ENCODE results near the gene DGUOK. TPM values are rescaled to one million over a fixed set of nuclear protein-coding genes. Genes with fewer than 3 reads are reported as not detected.

The DGUOK gene
- total RNA-seq, 1 experiment from 2014 or later = 100 TPM

DNA sequence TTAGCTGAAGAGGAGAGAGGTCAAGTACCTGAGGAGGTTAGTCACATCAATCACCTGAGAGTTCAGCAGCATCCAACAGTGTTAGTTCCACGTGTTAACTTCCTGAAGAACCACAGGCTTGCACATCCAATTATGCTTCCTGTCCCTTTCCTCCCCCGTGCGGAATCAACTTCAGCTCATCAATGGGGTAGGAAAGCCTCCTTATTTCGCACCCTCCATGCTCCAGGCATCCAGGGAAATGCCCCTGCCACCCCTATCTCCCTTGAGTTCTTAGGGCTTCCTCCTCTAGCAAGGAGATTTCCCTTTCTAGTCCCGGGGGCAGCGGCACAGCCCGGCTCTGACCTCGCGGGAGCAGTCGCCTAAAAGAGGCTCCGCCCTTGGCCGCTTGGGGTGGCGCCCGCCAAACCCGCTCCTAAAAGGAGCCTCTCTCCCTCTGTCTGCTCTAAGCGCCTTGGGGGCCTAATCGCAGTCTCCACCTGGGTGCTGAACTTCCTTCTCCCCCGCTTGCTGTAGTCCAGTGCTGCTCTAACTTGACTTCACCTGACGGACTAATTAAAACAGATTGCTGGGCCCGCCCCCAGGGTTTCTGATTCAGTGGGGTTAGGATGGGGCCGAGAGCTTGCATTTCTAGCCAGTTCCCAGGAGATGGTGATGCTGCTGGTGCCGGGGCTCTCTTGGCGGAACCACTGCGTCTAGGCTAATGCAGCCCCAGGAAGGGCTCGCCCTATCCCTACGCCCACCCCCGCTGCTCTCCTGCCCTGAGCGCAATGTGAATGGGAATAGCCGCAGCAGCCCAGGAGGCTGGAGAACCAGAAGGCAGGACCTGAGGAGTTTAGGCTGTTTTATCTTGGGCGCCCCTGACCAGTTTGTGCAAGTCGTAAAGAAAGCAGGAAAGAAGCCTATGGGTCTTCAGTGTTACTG lies 54.7 kb downstream of the DGUOK start:
- peak overlapping the region; percentile 70 for H3K9ac ChIP-seq (ENCODE audit: low read length)
- H3K27ac ChIP-seq (ENCODE audit: low read depth, low read length) = peak overlapping the region; percentile 45
- no peaks in the 10 kb centered on the region for H3K27me3 ChIP-seq (ENCODE audit: insufficient read depth, low read length)
- no peaks in the 10 kb centered on the region for H3K9me2 ChIP-seq (ENCODE audit: insufficient read depth)
- H3K4me1 ChIP-seq (ENCODE audit: control insufficient read depth in 1 of 2, insufficient read depth in 2 of 2, low read length in 2 of 2) = peaks cover 42 to 60% of the 10 kb centered on the region in 2 experiments
- H3K9me3 ChIP-seq (ENCODE audit: control insufficient read depth in 1 of 2, insufficient read depth in 1 of 2, low read depth in 1 of 2, low read length in 2 of 2) = no peaks in the 10 kb centered on the region
- peak overlapping the region; percentile 88 for H2AFZ ChIP-seq (ENCODE audit: low read depth, low read length, poor library complexity, severe bottlenecking)
- H3K4me3 ChIP-seq (replicated peaks in 1 of 2; ENCODE audit: low read depth in 1 of 2, low read length in 2 of 2) = peak overlapping the region; percentile 50 to 68
- no peaks in the 10 kb centered on the region for H4K20me1 ChIP-seq (ENCODE audit: insufficient read depth)
- POLR2A ChIA-PET = interaction anchor here (1.0 kb wide), 1 partner anchor 60 kb away, joined by 5 read pairs; no protein-coding TSS in a partner anchor
- RAD21 ChIA-PET (ENCODE audit: low non-redundant PET in 1 of 2, low total read pairs in 2 of 2, uncharacterized antibody in 2 of 2, unreplicated experiment in 2 of 2) = interaction anchor here in 1 of 2 experiments (0.6 kb wide), 1 partner anchor 77 kb away, joined by 4 read pairs; no protein-coding TSS in a partner anchor
- H3K79me2 ChIP-seq (ENCODE audit: insufficient read depth, low read length) = peaks cover 9% of the 10 kb centered on the region
- BruUV-seq (replicated peaks) = no TSS peak
- DNase-seq (ENCODE audit: low read depth, low spot score) = peak; percentile 22
- peak; percentile 86 for TF ChIP-seq POLR2A (IDR thresholded peaks at IDR 0.05; ENCODE audit: borderline replicate concordance, extremely low read depth, insufficient read depth, insufficient read length)
- TF ChIP-seq SIN3A (IDR thresholded peaks at IDR 0.05; ENCODE audit: low read depth) = no peak
- TF ChIP-seq POLR2AphosphoS5 (IDR thresholded peaks at IDR 0.05; ENCODE audit: low read depth, low read length) = peak; percentile 71
- H3K36me3 ChIP-seq (ENCODE audit: control insufficient read depth in 1 of 2, insufficient read depth in 2 of 2, low read length in 2 of 2) = peaks cover 0 to 3% of the 10 kb centered on the region in 2 experiments; a peak in 1 of 4 replicates
- CTCF ChIA-PET = interaction anchor here (0.9 kb wide), 1 partner anchor 154 kb away, joined by 3 read pairs; no protein-coding TSS in a partner anchor
- intact Hi-C loops (cut with micrococcal nuclease) = loop anchor here (2.0 to 5.0 kb wide), 2 partner anchors 55 to 299 kb away; partner anchors contain the start of gene DGUOK
- peak; percentile 67 for ATAC-seq
- H3K4me2 ChIP-seq (ENCODE audit: low read length) = peak overlapping the region; percentile 96

GRCh38 chr2:73982140-73982617 lies 55.5 kb downstream of the DGUOK start:
- Histone ChIP-seq H3K36me3 (ENCODE audit: control insufficient read depth in 1 of 2, insufficient read depth in 2 of 2, low read length in 2 of 2) (peaks cover 4 to 9% of the 10 kb centered on the region in 2 experiments; a peak in 1 of 4 replicates), H3K9ac (ENCODE audit: low read length) (peak overlapping the region; percentile 90; the same call in 1 of the 2 replicates), H3K79me2 (ENCODE audit: insufficient read depth, low read length) (peaks cover 18% of the 10 kb centered on the region), H3K4me3 (replicated peaks in 1 of 2; ENCODE audit: low read depth in 1 of 2, low read length in 2 of 2) (peak overlapping the region in 1 of 2 experiments; percentile 68; a peak in 1 of 4 replicates), H3K4me1 (ENCODE audit: control insufficient read depth in 1 of 2, insufficient read depth in 2 of 2, low read length in 2 of 2) (peaks cover 43 to 63% of the 10 kb centered on the region in 2 experiments), H3K27me3 (ENCODE audit: insufficient read depth, low read length) (no peaks in the 10 kb centered on the region), H3K27ac (ENCODE audit: low read depth, low read length) (peak overlapping the region; percentile 100; the same call in 1 of the 2 replicates), H4K20me1 (ENCODE audit: insufficient read depth) (no peaks in the 10 kb centered on the region), H2AFZ (ENCODE audit: low read depth, low read length, poor library complexity, severe bottlenecking) (no peak overlapping the region), H3K9me3 (ENCODE audit: control insufficient read depth in 1 of 2, insufficient read depth in 1 of 2, low read depth in 1 of 2, low read length in 2 of 2) (no peaks in the 10 kb centered on the region), H3K4me2 (ENCODE audit: low read length) (peak overlapping the region; percentile 96), H3K9me2 (ENCODE audit: insufficient read depth) (no peaks in the 10 kb centered on the region)
- no peak for TF ChIP-seq SIN3A (IDR thresholded peaks at IDR 0.05; ENCODE audit: low read depth)
- TF ChIP-seq CTCF (IDR thresholded peaks at IDR 0.05 in 2 of 3, conservative IDR thresholded peaks at IDR 0.05 in 1 of 3; ENCODE audit: borderline replicate concordance in 1 of 3, insufficient read depth in 1 of 3, low read depth in 2 of 3, low read length in 2 of 3) = no peak
- TF ChIP-seq YY1 (IDR thresholded peaks at IDR 0.05; ENCODE audit: extremely low read depth, insufficient replicate concordance, low read depth, low read length) = no peak
- TF ChIP-seq ELF1 (IDR thresholded peaks at IDR 0.05; ENCODE audit: borderline replicate concordance, low read depth) = no peak
- no peak for TF ChIP-seq ZFX (IDR thresholded peaks at IDR 0.05)
- TF ChIP-seq REST (IDR thresholded peaks at IDR 0.05; ENCODE audit: low read depth) = no peak
- TF ChIP-seq EZH2phosphoT487 (IDR thresholded peaks at IDR 0.05; ENCODE audit: borderline replicate concordance) = no peak
- TF ChIP-seq CEBPB (IDR thresholded peaks at IDR 0.05; ENCODE audit: low read depth) = no peak
- no peak for TF ChIP-seq POLR2AphosphoS5 (IDR thresholded peaks at IDR 0.05; ENCODE audit: low read depth, low read length)
- no peak for TF ChIP-seq SRF (IDR thresholded peaks at IDR 0.05; ENCODE audit: low read depth)
- CTCF ChIA-PET = interaction anchor here (0.9 kb wide), 1 partner anchor 155 kb away, joined by 3 read pairs; no protein-coding TSS in a partner anchor
- RAD21 ChIA-PET (ENCODE audit: low non-redundant PET in 1 of 2, low total read pairs in 2 of 2, uncharacterized antibody in 2 of 2, unreplicated experiment in 2 of 2) = no interaction called here
- intact Hi-C loops (cut with micrococcal nuclease) = loop anchor here (2.0 to 5.0 kb wide), 2 partner anchors 55 to 300 kb away; partner anchors contain the start of gene DGUOK
- POLR2A ChIA-PET = interaction anchor here (0.5 to 1.0 kb wide), 2 partner anchors 61 to 200 kb away, joined by 3 to 5 read pairs; no protein-coding TSS in a partner anchor
- ATAC-seq (no peak), DNase-seq (ENCODE audit: low read depth, low spot score) (no peak)
- BruUV-seq (replicated peaks) = no TSS peak

All from HCT116 (cell line).